ENCODE data around the gene ULK1. TPM values are rescaled to one million over a fixed set of nuclear protein-coding genes. Genes with fewer than 3 reads are reported as not detected.

Gene ULK1
- total RNA-seq, 2 experiments from 2014 or later = 17.1 to 20.6 TPM

- H3K27me3 Mint-ChIP-seq (ENCODE audit: low read depth) = no peaks in the 10 kb centered on the region
- H3K27ac Mint-ChIP-seq = no peak overlapping the region
- peaks cover 48% of the 10 kb centered on the region for H3K36me3 Mint-ChIP-seq (ENCODE audit: low read depth)
- H3K9me3 Mint-ChIP-seq (ENCODE audit: insufficient read depth) = no peaks in the 10 kb centered on the region
- POLR2A ChIA-PET = no interaction called here
- H3K4me1 Mint-ChIP-seq (ENCODE audit: low read depth) = no peaks in the 10 kb centered on the region
- H3K4me3 Mint-ChIP-seq = no peak overlapping the region
- CTCF ChIA-PET = no interaction called here
- DNase-seq (no peak), ATAC-seq (no peak)
Measured at GRCh38 chr12:131939007-131939406, 44.6 kb downstream of the ULK1 start.

GRCh38 chr12:131940141-131940547, 45.7 kb downstream of the ULK1 start:
- H3K27me3 Mint-ChIP-seq (ENCODE audit: low read depth) = no peaks in the 10 kb centered on the region

GRCh38 chr12:131941116-131941986, 46.9 kb downstream of the ULK1 start:
- ATAC-seq = no peak
- no peak for DNase-seq
- H3K4me3 Mint-ChIP-seq = no peak overlapping the region
- ChIA-PET POLR2A (no interaction called here), CTCF (no interaction called here)
- peaks cover 50% of the 10 kb centered on the region for H3K36me3 Mint-ChIP-seq (ENCODE audit: low read depth)
- H3K4me1 Mint-ChIP-seq (ENCODE audit: low read depth) = no peaks in the 10 kb centered on the region
- no peaks in the 10 kb centered on the region for H3K9me3 Mint-ChIP-seq (ENCODE audit: insufficient read depth)
- no peak overlapping the region for H3K27ac Mint-ChIP-seq
- no peaks in the 10 kb centered on the region for H3K27me3 Mint-ChIP-seq (ENCODE audit: low read depth)

More at GRCh38 chr12:131940141-131940547, 45.7 kb downstream of the ULK1 start:
- no peak overlapping the region for H3K4me3 Mint-ChIP-seq
- peaks cover 49% of the 10 kb centered on the region for H3K36me3 Mint-ChIP-seq (ENCODE audit: low read depth)
- H3K27ac Mint-ChIP-seq = no peak overlapping the region
- H3K9me3 Mint-ChIP-seq (ENCODE audit: insufficient read depth) = no peaks in the 10 kb centered on the region
- DNase-seq (no peak), ATAC-seq (no peak)
- ChIA-PET POLR2A (no interaction called here), CTCF (no interaction called here)
- H3K4me1 Mint-ChIP-seq (ENCODE audit: low read depth) = no peaks in the 10 kb centered on the region

- POLR2A ChIA-PET = interaction anchor here (0.8 kb wide), 1 partner anchor 12 kb away, joined by 5 read pairs; no protein-coding TSS in a partner anchor
- no peaks in the 10 kb centered on the region for H3K27me3 Mint-ChIP-seq (ENCODE audit: low read depth)
- H3K27ac Mint-ChIP-seq = no peak overlapping the region
- CTCF ChIA-PET = no interaction called here
- H3K4me1 Mint-ChIP-seq (ENCODE audit: low read depth) = no peaks in the 10 kb centered on the region
- ATAC-seq = no peak
- no peak for DNase-seq
- H3K9me3 Mint-ChIP-seq (ENCODE audit: insufficient read depth) = no peaks in the 10 kb centered on the region
- H3K36me3 Mint-ChIP-seq (ENCODE audit: low read depth) = peaks cover 48% of the 10 kb centered on the region
- no peak overlapping the region for H3K4me3 Mint-ChIP-seq
Measured at GRCh38 chr12:131941987-131942341, 47.5 kb downstream of the ULK1 start.

- ChIA-PET POLR2A (interaction anchor here (0.8 kb wide), 1 partner anchor 13 kb away, joined by 5 read pairs; no protein-coding TSS in a partner anchor), CTCF (no interaction called here)
- Mint-ChIP-seq H3K36me3 (ENCODE audit: low read depth) (peaks cover 45% of the 10 kb centered on the region), H3K27me3 (ENCODE audit: low read depth) (no peaks in the 10 kb centered on the region), H3K4me3 (no peak overlapping the region), H3K4me1 (ENCODE audit: low read depth) (peaks cover 5% of the 10 kb centered on the region), H3K27ac (no peak overlapping the region), H3K9me3 (ENCODE audit: insufficient read depth) (no peaks in the 10 kb centered on the region)
- ATAC-seq (no peak), DNase-seq (no peak)
Measured at GRCh38 chr12:131942671-131943070, 48.2 kb downstream of the ULK1 start.

GRCh38 chr12:131943389-131943788, 49.0 kb downstream of the ULK1 start:
- Mint-ChIP-seq H3K4me1 (ENCODE audit: low read depth) (peaks cover 13% of the 10 kb centered on the region), H3K27me3 (ENCODE audit: low read depth) (no peaks in the 10 kb centered on the region), H3K4me3 (no peak overlapping the region), H3K27ac (no peak overlapping the region), H3K9me3 (ENCODE audit: insufficient read depth) (no peaks in the 10 kb centered on the region), H3K36me3 (ENCODE audit: low read depth) (peaks cover 39% of the 10 kb centered on the region)
- POLR2A ChIA-PET = no interaction called here
- CTCF ChIA-PET = no interaction called here
- DNase-seq (no peak), ATAC-seq (no peak)

GRCh38 chr12:131943876-131944275, 49.5 kb downstream of the ULK1 start:
- no peaks in the 10 kb centered on the region for H3K9me3 Mint-ChIP-seq (ENCODE audit: insufficient read depth)
- DNase-seq (no peak), ATAC-seq (no peak)
- no peaks in the 10 kb centered on the region for H3K27me3 Mint-ChIP-seq (ENCODE audit: low read depth)
- CTCF ChIA-PET = no interaction called here
- H3K4me1 Mint-ChIP-seq (ENCODE audit: low read depth) = peaks cover 17% of the 10 kb centered on the region
- POLR2A ChIA-PET = no interaction called here
- peaks cover 37% of the 10 kb centered on the region for H3K36me3 Mint-ChIP-seq (ENCODE audit: low read depth)
- H3K27ac Mint-ChIP-seq = no peak overlapping the region
- no peak overlapping the region for H3K4me3 Mint-ChIP-seq

- Mint-ChIP-seq H3K9me3 (ENCODE audit: insufficient read depth) (no peaks in the 10 kb centered on the region), H3K4me1 (ENCODE audit: low read depth) (peaks cover 23% of the 10 kb centered on the region), H3K27ac (no peak overlapping the region), H3K36me3 (ENCODE audit: low read depth) (peaks cover 30% of the 10 kb centered on the region), H3K4me3 (no peak overlapping the region), H3K27me3 (ENCODE audit: low read depth) (no peaks in the 10 kb centered on the region)
- DNase-seq = no peak
- ChIA-PET POLR2A (interaction anchor here (1.0 kb wide), 1 partner anchor 15 kb away, joined by 5 read pairs; the partner anchor contains the start of gene PUS1), CTCF (no interaction called here)
- no peak for ATAC-seq
Measured at GRCh38 chr12:131944601-131945251, 50.3 kb downstream of the ULK1 start.

- H3K27me3 Mint-ChIP-seq (ENCODE audit: low read depth) = no peaks in the 10 kb centered on the region
- DNase-seq (no peak), ATAC-seq (no peak)
- H3K27ac Mint-ChIP-seq = no peak overlapping the region
- no peaks in the 10 kb centered on the region for H3K9me3 Mint-ChIP-seq (ENCODE audit: insufficient read depth)
- POLR2A ChIA-PET = no interaction called here
- no peak overlapping the region for H3K4me3 Mint-ChIP-seq
- peaks cover 18% of the 10 kb centered on the region for H3K36me3 Mint-ChIP-seq (ENCODE audit: low read depth)
- CTCF ChIA-PET = no interaction called here
- H3K4me1 Mint-ChIP-seq (ENCODE audit: low read depth) = peaks cover 28% of the 10 kb centered on the region
Measured at GRCh38 chr12:131946757-131947156, 52.3 kb downstream of the ULK1 start.

- ATAC-seq (no peak), DNase-seq (no peak)
- Mint-ChIP-seq H3K27me3 (ENCODE audit: low read depth) (no peaks in the 10 kb centered on the region), H3K4me1 (ENCODE audit: low read depth) (peaks cover 30% of the 10 kb centered on the region), H3K4me3 (no peak overlapping the region), H3K9me3 (ENCODE audit: insufficient read depth) (no peaks in the 10 kb centered on the region), H3K36me3 (ENCODE audit: low read depth) (peaks cover 16% of the 10 kb centered on the region), H3K27ac (peak overlapping the region; percentile 76)
- POLR2A ChIA-PET = no interaction called here
- CTCF ChIA-PET = no interaction called here
Measured at GRCh38 chr12:131947482-131948027, 53.1 kb downstream of the ULK1 start.

- CTCF ChIA-PET = no interaction called here
- DNase-seq (no peak), ATAC-seq (no peak)
- Mint-ChIP-seq H3K4me3 (peak overlapping the region; percentile 78), H3K9me3 (ENCODE audit: insufficient read depth) (no peaks in the 10 kb centered on the region), H3K27me3 (ENCODE audit: low read depth) (no peaks in the 10 kb centered on the region), H3K4me1 (ENCODE audit: low read depth) (peaks cover 33% of the 10 kb centered on the region), H3K36me3 (ENCODE audit: low read depth) (peaks cover 16% of the 10 kb centered on the region), H3K27ac (peak overlapping the region; percentile 84)
- POLR2A ChIA-PET = no interaction called here
Measured at GRCh38 chr12:131948166-131948712, 53.8 kb downstream of the ULK1 start.
